IMR-90 (cell line): Measurements from ENCODE around the gene LSM2. TPM values are rescaled to one million over a fixed set of nuclear protein-coding genes. Genes with fewer than 3 reads are reported as not detected.

Experiments
- ATAC-seq: fragments of 200-7000 bp; cut with Tn5 transposase; 2 replicates; pipeline ENCODE4 v1.9.1; 2020; ENCODE audit warnings: low read depth, mild to moderate bottlenecking, moderate library complexity
- BruUV-seq: library from RNA; stranded (reverse); fragments of 400-500 nt; replicated peaks from 2 replicates; lab custom pipeline; 2021; lab: Mats Ljungman, UMichigan
- CTCF ChIA-PET: fragments of 300-600 bp; formaldehyde crosslinking; extraction: SDS; loops from one replicate; lab custom pipeline; 2021; ENCODE audit warnings: antibody characterized with exemption; lab: Yijun Ruan, JAX
- POLR2A ChIA-PET: fragments of 300-600 bp; sonication (Branson Sonifier 250); formaldehyde crosslinking; loops from one replicate; lab custom pipeline; 2022; ENCODE audit warnings: antibody characterized with exemption; ENCODE audit not compliant: unreplicated experiment; lab: Charles Lee
- DNase-seq: peaks from one replicate; pipeline ENCODE4 v3.0.0; 2013
- H2AFZ ChIP-seq: replicated peaks from 2 replicates; pipeline ENCODE3; 2013; ENCODE audit warnings: low read length, mild to moderate bottlenecking; ENCODE audit not compliant: poor library complexity
- H2AK5ac ChIP-seq: 2 replicates; pipeline ENCODE4 v1.6.1; 2013; ENCODE audit warnings: low read depth, low read length, inconsistent platforms
- H2AK9ac ChIP-seq: replicated peaks from 2 replicates; pipeline ENCODE3; 2013; ENCODE audit warnings: mild to moderate bottlenecking, low read depth, low read length, moderate library complexity; ENCODE audit not compliant: poor library complexity
- H2BK120ac ChIP-seq: 2 replicates; pipeline ENCODE4 v1.6.1; 2013; ENCODE audit warnings: low read depth, low read length, inconsistent platforms
- H2BK15ac ChIP-seq: 3 replicates; pipeline ENCODE4 v1.6.1; 2013; ENCODE audit warnings: low read depth, low read length, inconsistent platforms
- H2BK20ac ChIP-seq: 2 replicates; pipeline ENCODE4 v1.6.1; 2013; ENCODE audit warnings: low read depth, mild to moderate bottlenecking, inconsistent platforms, low read length, moderate library complexity
- H2BK5ac ChIP-seq: 2 replicates; pipeline ENCODE4 v1.6.1; 2013; ENCODE audit warnings: mild to moderate bottlenecking, low read depth, low read length, inconsistent platforms; ENCODE audit not compliant: poor library complexity, severe bottlenecking
- H3K14ac ChIP-seq: replicated peaks from 2 replicates; pipeline ENCODE4 v1.6.1; 2013; ENCODE audit warnings: low read depth, low read length, inconsistent platforms
- H3K18ac ChIP-seq: 2 replicates; pipeline ENCODE4 v1.6.1; 2013; ENCODE audit warnings: low read depth, low read length, control low read depth
- H3K23ac ChIP-seq: 2 replicates; pipeline ENCODE4 v1.6.1; 2013; ENCODE audit warnings: low read depth, low read length, inconsistent platforms
- H3K27ac ChIP-seq: 2 replicates; pipeline ENCODE4 v1.5.1; 2013; ENCODE audit warnings: mild to moderate bottlenecking, control low read depth, low read length; ENCODE audit not compliant: insufficient read depth
- H3K27me3 ChIP-seq: 2 replicates; pipeline ENCODE4 v1.6.1; 2013; ENCODE audit warnings: low read length; ENCODE audit not compliant: control insufficient read depth, insufficient read depth
- H3K36me3 ChIP-seq: 2 replicates; pipeline ENCODE4 v1.6.1; 2013; ENCODE audit warnings: low read length, mixed read lengths; ENCODE audit not compliant: control insufficient read depth, insufficient read depth
- H3K4ac ChIP-seq: 2 replicates; pipeline ENCODE4 v1.6.1; 2013; ENCODE audit warnings: low read depth, low read length, inconsistent platforms
- H3K4me1 ChIP-seq: 2 replicates; pipeline ENCODE4 v1.6.1; 2013; ENCODE audit warnings: low read length, mixed read lengths; ENCODE audit not compliant: control insufficient read depth, insufficient read depth
- H3K4me2 ChIP-seq: 2 replicates; pipeline ENCODE4 v1.6.1; 2013; ENCODE audit warnings: low read depth, mild to moderate bottlenecking, control low read depth, low read length, moderate library complexity
- H3K4me3 ChIP-seq: 2 replicates; pipeline ENCODE4 v1.5.1; 2013; ENCODE audit warnings: low read depth, mild to moderate bottlenecking, control low read depth, low read length, moderate library complexity; ENCODE audit not compliant: insufficient read depth
- H3K56ac ChIP-seq: 2 replicates; pipeline ENCODE4 v1.6.1; 2013; ENCODE audit warnings: low read length, inconsistent platforms; ENCODE audit not compliant: insufficient read depth; ENCODE audit errors: extremely low read depth
- H3K79me1 ChIP-seq, 2 experiments: 2 replicates each; pipeline ENCODE4 v1.6.1; 2013; ENCODE audit warnings: low read length in 2 of 2, inconsistent platforms in 1 of 2, low read depth in 1 of 2
- H3K9ac ChIP-seq: 2 replicates; pipeline ENCODE4 v1.6.1; 2013; ENCODE audit warnings: low read depth, low read length, control low read depth
- H3K9me1 ChIP-seq: 2 replicates; pipeline ENCODE4 v1.6.1; 2013; ENCODE audit warnings: low read length, inconsistent platforms; ENCODE audit not compliant: insufficient read depth
- H3K9me3 ChIP-seq: 2 replicates; pipeline ENCODE4 v1.6.1; 2013; ENCODE audit warnings: low read length; ENCODE audit not compliant: control insufficient read depth, insufficient read depth
- H4K20me1 ChIP-seq: 2 replicates; pipeline ENCODE4 v1.6.1; 2013; ENCODE audit warnings: low read length, inconsistent platforms; ENCODE audit not compliant: insufficient read depth
- H4K5ac ChIP-seq: 2 replicates; pipeline ENCODE4 v1.6.1; 2013; ENCODE audit warnings: mild to moderate bottlenecking, low read depth, low read length, control low read depth
- H4K8ac ChIP-seq, 2 experiments: 2 replicates each; pipeline ENCODE4 v1.6.1; 2013; ENCODE audit warnings: low read depth in 2 of 2, low read length in 2 of 2, control low read depth in 1 of 2, inconsistent platforms in 1 of 2
- H4K91ac ChIP-seq: 2 replicates; pipeline ENCODE4 v1.6.1; 2013; ENCODE audit warnings: low read depth, low read length, inconsistent platforms; ENCODE audit not compliant: insufficient read depth
- FOS ChIP-seq: fragments of 150-350 bp; IDR thresholded peaks from 2 replicates; pipeline ENCODE4 v1.6.1; 2016; ENCODE audit warnings: low read depth, low read length
- MXI1 ChIP-seq: IDR thresholded peaks from 2 replicates; pipeline ENCODE4 v1.6.1; 2012; ENCODE audit warnings: low read depth, mild to moderate bottlenecking, low read length, moderate library complexity, borderline replicate concordance
- NFE2L2 ChIP-seq: fragments of 150-350 bp; IDR thresholded peaks from 2 replicates; pipeline ENCODE4 v1.6.1; 2016; ENCODE audit warnings: low read depth, mild to moderate bottlenecking, low read length
- POLR2A ChIP-seq: IDR thresholded peaks from 2 replicates; pipeline ENCODE4 v1.6.1; 2012; ENCODE audit warnings: mild to moderate bottlenecking, low read depth, low read length
- RFX5 ChIP-seq: IDR thresholded peaks from 2 replicates; pipeline ENCODE4 v1.8.0; 2012; ENCODE audit warnings: low read depth, mild to moderate bottlenecking, low read length, moderate library complexity
- SMC3 ChIP-seq: fragments of 150-350 bp; IDR thresholded peaks from 2 replicates; pipeline ENCODE4 v1.6.1; 2016; ENCODE audit warnings: low read depth, mild to moderate bottlenecking, antibody characterized with exemption, low read length, moderate library complexity
- USF2 ChIP-seq: fragments of 150-350 bp; IDR thresholded peaks from 2 replicates; pipeline ENCODE4 v1.6.1; 2017; ENCODE audit warnings: mild to moderate bottlenecking, antibody characterized with exemption, low read length, low read depth
- WGBS, 2 experiments: methylation state at CpG; one replicate each; pipeline versions ENCODE4 v1.1.5 to v1.1.7; 2013; ENCODE audit warnings: missing lambda C conversion rate in 2 of 2; ENCODE audit not compliant: insufficient read length in 1 of 2; ENCODE audit errors: extremely low coverage in 2 of 2; 5-methylcytosine and 5-hydroxymethylcytosine counted together
- dilution Hi-C: fragments of 300-500 bp; cut with HindIII; formaldehyde crosslinking; loops from one replicate; pipeline ENCODE4 v1.14.3; 2018; ENCODE audit warnings: low sequenced_read_pairs; ENCODE audit not compliant: unreplicated experiment
- in situ Hi-C: fragments of 300-500 bp; cut with MboI; formaldehyde crosslinking; loops from 3 replicates; pipeline ENCODE4 v1.14.3; 2019; ENCODE audit warnings: low sequenced_read_pairs, inconsistent platforms, mixed read lengths
- intact Hi-C: fragments of 100-400 bp; cut with micrococcal nuclease; formaldehyde crosslinking; loops from 2 replicates; pipeline ENCODE4 v1.10.0; 2022
- polyA plus RNA-seq, 3 experiments: library from polyadenylated mRNA; depleted of rRNA; stranded (reverse); fragments of >200 nt; gene quantifications; 2 replicates each; pipeline ENCODE4 v1.2.3, GENCODE V29; 2012; ENCODE audit warnings: low replicate concordance in 1 of 3
- total RNA-seq: library from RNA; depleted of rRNA; stranded (reverse); fragments of >200 nt; gene quantifications from 2 replicates; pipeline ENCODE4 v1.2.3, GENCODE V29; 2012

Gene LSM2
- total and polyA plus RNA-seq, 2 of the 4 experiments (the other 2 are of a cell fraction): 56.3 to 61.0 TPM

- no peak overlapping the region for H4K8ac ChIP-seq
- dilution Hi-C loops: no loop called here
- H2BK120ac ChIP-seq: no peak overlapping the region
- no peak overlapping the region for H2AK9ac ChIP-seq
- no peak overlapping the region for H3K4ac ChIP-seq
- H3K23ac ChIP-seq: no peak overlapping the region
- H3K9me1 ChIP-seq: peaks cover 6% of the 10 kb centered on the region
- in situ Hi-C loops: no loop called here
- H2BK5ac ChIP-seq: no peak overlapping the region
- TF ChIP-seq USF2 (no peak), MXI1 (no peak), SMC3 (no peak), POLR2A (no peak), RFX5 (no peak), FOS (no peak), NFE2L2 (no peak)
- H3K4me3 ChIP-seq: no peak overlapping the region
- no peak overlapping the region for H2BK15ac ChIP-seq
- peaks cover 1% of the 10 kb centered on the region; the same call in 1 of the 2 replicates for H3K4me1 ChIP-seq
- no peak overlapping the region for H3K14ac ChIP-seq
- no peak overlapping the region for H4K91ac ChIP-seq
- BruUV-seq: no TSS peak
- H3K9me3 ChIP-seq: no peaks in the 10 kb centered on the region
- no peak overlapping the region for H3K9ac ChIP-seq
- H2BK20ac ChIP-seq: no peak overlapping the region
- ATAC-seq: no peak
- no peak overlapping the region for H4K5ac ChIP-seq
- H3K79me1 ChIP-seq: no peaks in the 10 kb centered on the region
- H3K36me3 ChIP-seq: no peaks in the 10 kb centered on the region
- WGBS, 2 experiments: 87% methylated on average over 9 of the region's 18 CpGs; no CpG with 5 or more reads in 1 of the 2 experiments
- CTCF ChIA-PET: interaction anchor here (1.3 to 1.6 kb wide), 2 partner anchors 16 to 18 kb away, joined by 3 to 5 read pairs; no protein-coding TSS in a partner anchor
- no peak overlapping the region for H3K56ac ChIP-seq
- H2AFZ ChIP-seq: no peak overlapping the region
- no peaks in the 10 kb centered on the region for H3K27me3 ChIP-seq
- no peak overlapping the region for H3K27ac ChIP-seq
- H3K4me2 ChIP-seq: no peak overlapping the region
- no peak overlapping the region for H2AK5ac ChIP-seq
- DNase-seq: no peak
- H4K20me1 ChIP-seq: no peaks in the 10 kb centered on the region
- POLR2A ChIA-PET: no interaction called here
- intact Hi-C loops: no loop called here
- no peak overlapping the region for H3K18ac ChIP-seq
Measured at GRCh38 chr6:31768363-31769257, 38.2 kb downstream of the LSM2 start.
